ENCODE measurements around the gene SIRPB2.

The SIRPB2 gene

DNA sequence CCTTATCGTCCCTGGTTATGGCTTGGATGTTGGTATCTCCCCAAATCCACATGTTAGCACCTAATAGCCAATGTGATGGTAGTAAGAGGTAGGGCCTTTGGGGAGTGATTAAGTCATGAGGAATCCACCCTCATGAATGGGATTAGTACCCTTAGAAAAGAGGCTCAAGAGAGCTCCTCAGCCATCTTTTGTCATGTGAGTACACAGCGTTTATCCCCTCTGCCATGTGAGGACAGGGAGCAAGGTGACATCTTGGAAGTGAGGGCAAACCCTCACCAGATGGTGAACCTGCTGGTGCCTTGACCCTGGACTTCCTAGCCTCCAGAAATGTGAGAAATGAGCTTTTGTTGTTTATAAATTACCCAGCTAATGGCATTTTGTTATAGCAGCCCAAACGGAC lies 16.1 kb upstream of the SIRPB2 start:
- Histone ChIP-seq H3K27me3 (replicated peaks) (peaks cover 4% of the 10 kb centered on the region), H3K4me3 (ENCODE audit: low read depth, low read length) (no peak overlapping the region), H3K36me3 (replicated peaks) (no peaks in the 10 kb centered on the region), H3K27ac (no peak overlapping the region)
- DNase-seq, result no peak
- TF ChIP-seq, protein P1, sequence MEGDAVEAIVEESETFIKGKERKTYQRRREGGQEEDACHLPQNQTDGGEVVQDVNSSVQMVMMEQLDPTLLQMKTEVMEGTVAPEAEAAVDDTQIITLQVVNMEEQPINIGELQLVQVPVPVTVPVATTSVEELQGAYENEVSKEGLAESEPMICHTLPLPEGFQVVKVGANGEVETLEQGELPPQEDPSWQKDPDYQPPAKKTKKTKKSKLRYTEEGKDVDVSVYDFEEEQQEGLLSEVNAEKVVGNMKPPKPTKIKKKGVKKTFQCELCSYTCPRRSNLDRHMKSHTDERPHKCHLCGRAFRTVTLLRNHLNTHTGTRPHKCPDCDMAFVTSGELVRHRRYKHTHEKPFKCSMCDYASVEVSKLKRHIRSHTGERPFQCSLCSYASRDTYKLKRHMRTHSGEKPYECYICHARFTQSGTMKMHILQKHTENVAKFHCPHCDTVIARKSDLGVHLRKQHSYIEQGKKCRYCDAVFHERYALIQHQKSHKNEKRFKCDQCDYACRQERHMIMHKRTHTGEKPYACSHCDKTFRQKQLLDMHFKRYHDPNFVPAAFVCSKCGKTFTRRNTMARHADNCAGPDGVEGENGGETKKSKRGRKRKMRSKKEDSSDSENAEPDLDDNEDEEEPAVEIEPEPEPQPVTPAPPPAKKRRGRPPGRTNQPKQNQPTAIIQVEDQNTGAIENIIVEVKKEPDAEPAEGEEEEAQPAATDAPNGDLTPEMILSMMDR (IDR thresholded peaks at IDR 0.05; ENCODE audit: low read depth, low read length, missing control alignments), result no peak
- in situ Hi-C loops (cut with HindIII; ENCODE audit: low pct_ligation_motif_present, low sequenced_read_pairs), result no loop called here

DNA sequence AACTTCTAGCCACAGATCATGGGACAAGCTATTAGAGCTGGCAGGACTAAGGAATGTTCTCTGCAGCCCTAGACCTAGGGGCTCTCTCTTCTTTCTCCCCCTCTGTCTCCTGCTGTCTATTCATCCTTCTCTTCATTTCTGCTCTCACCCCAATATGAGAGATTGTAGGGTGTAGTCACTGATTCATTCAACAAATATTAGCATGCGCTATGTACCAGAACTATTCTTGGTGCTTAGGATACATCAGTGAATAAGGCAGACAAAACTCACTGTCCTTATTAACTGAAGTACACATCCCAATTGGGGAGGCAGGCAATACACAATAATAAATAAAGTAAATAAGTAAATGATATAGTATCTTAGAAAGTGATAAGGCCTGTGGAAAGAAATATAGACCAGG lies 14.7 kb upstream of the SIRPB2 start:
- H3K36me3 ChIP-seq (replicated peaks), result no peaks in the 10 kb centered on the region
- in situ Hi-C loops (cut with HindIII; ENCODE audit: low pct_ligation_motif_present, low sequenced_read_pairs), result no loop called here
- H3K4me3 ChIP-seq (ENCODE audit: low read depth, low read length), result no peak overlapping the region

DNA sequence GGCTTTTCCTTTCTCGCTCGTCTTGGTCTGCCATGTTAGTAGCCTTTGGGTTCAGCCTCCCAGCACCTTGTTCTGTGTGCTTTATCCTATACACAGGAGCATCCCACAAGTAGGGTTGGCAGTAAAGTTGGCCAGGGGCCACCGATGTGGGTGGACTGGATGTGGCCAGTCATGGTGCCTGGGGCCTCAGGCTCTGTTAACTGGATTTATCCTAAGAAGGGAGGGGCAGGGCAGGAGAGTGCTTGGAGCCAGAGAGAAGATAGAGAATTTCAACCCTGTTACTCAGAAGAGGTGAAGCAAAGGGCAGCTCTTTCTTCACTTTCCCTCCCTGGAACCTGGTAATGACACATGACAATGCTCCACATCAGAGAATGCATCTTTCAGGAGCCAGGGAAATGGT lies 14.1 kb upstream of the SIRPB2 start:
- TF ChIP-seq, protein P1 (IDR thresholded peaks at IDR 0.05; ENCODE audit: low read depth, low read length, missing control alignments), result no peak
- in situ Hi-C loops (cut with HindIII; ENCODE audit: low pct_ligation_motif_present, low sequenced_read_pairs), result no loop called here
- Histone ChIP-seq H3K4me3 (ENCODE audit: low read depth, low read length) (no peak overlapping the region), H3K27ac (no peak overlapping the region), H3K27me3 (replicated peaks) (peaks cover 3% of the 10 kb centered on the region), H3K36me3 (replicated peaks) (no peaks in the 10 kb centered on the region)
- peak; percentile 18 for DNase-seq

More for the DNA sequence above, 14.7 kb upstream of the SIRPB2 start:
- no peak overlapping the region for H3K27ac ChIP-seq
- TF ChIP-seq, protein P1 (IDR thresholded peaks at IDR 0.05; ENCODE audit: low read depth, low read length, missing control alignments), result no peak
- no peak for DNase-seq
- no peaks in the 10 kb centered on the region for H3K27me3 ChIP-seq (replicated peaks)

DNA sequence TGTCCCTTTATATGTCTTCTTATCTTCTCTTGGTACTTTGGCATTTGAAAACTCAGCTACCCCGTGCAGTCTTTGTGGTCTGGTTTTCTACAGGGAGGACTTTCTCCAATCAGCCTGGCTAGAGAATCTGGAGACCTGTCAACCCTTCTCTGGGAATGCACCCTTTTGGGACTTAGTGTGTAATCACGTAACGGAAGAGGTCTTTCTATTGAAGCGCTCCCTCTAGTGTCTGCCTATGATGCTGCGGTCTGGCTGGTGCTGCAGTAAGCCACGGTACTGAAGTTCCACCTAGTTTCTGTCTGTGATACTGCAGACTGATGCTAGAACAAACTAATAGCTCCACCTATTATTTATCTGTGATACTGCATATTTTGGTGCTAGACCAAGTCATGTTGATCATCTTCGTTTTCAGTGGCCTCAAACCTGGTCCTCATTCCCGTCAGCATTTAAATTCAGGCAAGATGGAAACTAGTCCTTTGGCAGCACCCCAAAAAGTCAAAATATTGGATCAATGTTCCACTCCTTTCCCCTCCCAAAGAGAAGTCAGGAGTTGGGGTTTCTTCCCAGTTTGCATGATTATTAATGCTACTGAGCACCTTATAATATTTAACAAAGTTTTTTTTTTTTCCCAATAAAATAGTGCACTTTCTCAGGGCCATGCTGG lies 12.5 kb upstream of the SIRPB2 start:
- Histone ChIP-seq H3K27ac (no peak overlapping the region), H3K36me3 (replicated peaks) (no peaks in the 10 kb centered on the region), H3K27me3 (replicated peaks) (peaks cover 5% of the 10 kb centered on the region), H3K4me3 (ENCODE audit: low read depth, low read length) (no peak overlapping the region)
- in situ Hi-C loops (cut with HindIII; ENCODE audit: low pct_ligation_motif_present, low sequenced_read_pairs), result no loop called here
- TF ChIP-seq, protein P1 (IDR thresholded peaks at IDR 0.05; ENCODE audit: low read depth, low read length, missing control alignments), result peak; percentile 100
- DNase-seq, result peak; percentile 93

DNA sequence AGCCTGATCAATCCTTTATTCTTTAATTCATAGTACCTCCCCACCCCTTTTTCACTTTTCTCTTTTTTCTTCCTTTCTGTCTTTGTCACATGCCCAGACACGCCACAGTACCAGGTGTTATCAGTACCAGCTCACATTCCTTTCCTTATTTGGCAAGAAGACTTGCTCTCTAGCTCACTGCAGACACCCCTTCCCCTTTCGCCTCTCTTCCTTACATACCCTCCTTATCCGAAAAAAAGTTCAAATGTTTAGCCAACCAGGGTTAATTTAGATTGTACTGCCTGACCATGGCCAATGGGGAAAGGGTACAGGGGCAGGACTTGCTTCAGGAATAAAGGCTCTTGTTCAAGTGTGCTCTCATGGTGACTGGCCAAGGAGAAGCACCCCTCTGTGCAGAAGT lies 9.3 kb upstream of the SIRPB2 start:
- no peak overlapping the region for H3K27ac ChIP-seq

More for the DNA sequence above, 9.3 kb upstream of the SIRPB2 start:
- H3K36me3 ChIP-seq (replicated peaks), result no peaks in the 10 kb centered on the region
- DNase-seq, result no peak
- TF ChIP-seq, protein P1 (IDR thresholded peaks at IDR 0.05; ENCODE audit: low read depth, low read length, missing control alignments), result no peak
- in situ Hi-C loops (cut with HindIII; ENCODE audit: low pct_ligation_motif_present, low sequenced_read_pairs), result no loop called here
- no peak overlapping the region for H3K4me3 ChIP-seq (ENCODE audit: low read depth, low read length)
- H3K27me3 ChIP-seq (replicated peaks), result peaks cover 6% of the 10 kb centered on the region
